ENCODE results near the gene SNX24.

The SNX24 gene

DNA sequence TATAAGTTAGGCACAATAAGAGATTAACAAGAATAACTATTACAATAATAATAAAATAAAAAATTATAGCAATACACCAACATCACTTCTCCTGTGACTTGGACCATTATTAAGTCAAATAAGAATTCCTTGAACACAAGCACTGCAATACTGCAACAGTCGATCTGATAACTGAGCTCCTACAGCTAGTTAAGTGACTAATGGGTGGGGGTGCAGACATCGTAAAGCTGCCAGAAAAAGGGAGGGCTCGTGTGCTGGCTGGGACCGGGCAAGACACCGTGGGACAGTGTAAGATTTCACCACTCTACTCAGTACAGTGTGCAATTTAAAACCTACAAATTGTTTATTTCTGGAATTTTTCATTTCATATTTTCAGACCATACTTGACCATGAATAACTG, 78.8 kb downstream of the SNX24 start:
- no peak overlapping the region for H3K4me3 ChIP-seq (replicated peaks; ENCODE audit: low read depth, low read length)
- no peak for DNase-seq (ENCODE audit: extremely low read depth, low read depth)
- no peak for TF ChIP-seq CTCF (IDR thresholded peaks at IDR 0.05; ENCODE audit: low read depth, low read length, missing control alignments)

GRCh38 chr5:122924719-122925395, 79.4 kb downstream of the SNX24 start:
- no peak for DNase-seq (ENCODE audit: extremely low read depth, low read depth)
- TF ChIP-seq CTCF (IDR thresholded peaks at IDR 0.05; ENCODE audit: low read depth, low read length, missing control alignments), result no peak
- H3K4me3 ChIP-seq (replicated peaks; ENCODE audit: low read depth, low read length), result no peak overlapping the region

- DNase-seq (ENCODE audit: extremely low read depth, low read depth), result no peak
- no peak for TF ChIP-seq CTCF (IDR thresholded peaks at IDR 0.05; ENCODE audit: low read depth, low read length, missing control alignments)
- H3K4me3 ChIP-seq (replicated peaks; ENCODE audit: low read depth, low read length), result no peak overlapping the region
These were observed 83.6 kb downstream of the SNX24 start for GRCh38 chr5:122929001-122929400.

- TF ChIP-seq CTCF (IDR thresholded peaks at IDR 0.05; ENCODE audit: low read depth, low read length, missing control alignments), result no peak
- H3K4me3 ChIP-seq (replicated peaks; ENCODE audit: low read depth, low read length), result no peak overlapping the region
- DNase-seq (ENCODE audit: extremely low read depth, low read depth), result no peak
These were observed 84.6 kb downstream of the SNX24 start for GRCh38 chr5:122929980-122930379.

DNA sequence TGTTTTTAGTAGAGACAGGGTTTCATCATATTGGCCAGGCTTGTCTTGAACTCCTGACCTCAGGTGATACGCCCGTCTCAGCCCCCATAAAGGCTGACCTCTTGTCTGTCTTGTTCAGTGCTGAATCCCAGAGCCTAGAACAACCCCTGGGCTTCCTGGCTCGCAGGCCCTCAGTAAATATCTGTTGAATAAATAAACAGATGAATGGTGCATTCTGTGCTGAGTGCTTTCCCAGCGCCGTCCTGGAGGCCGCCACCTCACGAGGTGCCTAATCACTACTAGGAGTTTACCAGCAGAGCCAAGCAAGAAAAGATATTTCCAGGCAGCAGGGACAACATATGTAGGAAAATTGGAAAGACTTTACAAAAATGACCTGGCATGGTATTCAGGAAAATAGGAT, 88.5 kb downstream of the SNX24 start:
- TF ChIP-seq CTCF (IDR thresholded peaks at IDR 0.05; ENCODE audit: low read depth, low read length, missing control alignments), result no peak
- H3K4me3 ChIP-seq (replicated peaks; ENCODE audit: low read depth, low read length), result no peak overlapping the region
- DNase-seq (ENCODE audit: extremely low read depth, low read depth), result no peak

DNA sequence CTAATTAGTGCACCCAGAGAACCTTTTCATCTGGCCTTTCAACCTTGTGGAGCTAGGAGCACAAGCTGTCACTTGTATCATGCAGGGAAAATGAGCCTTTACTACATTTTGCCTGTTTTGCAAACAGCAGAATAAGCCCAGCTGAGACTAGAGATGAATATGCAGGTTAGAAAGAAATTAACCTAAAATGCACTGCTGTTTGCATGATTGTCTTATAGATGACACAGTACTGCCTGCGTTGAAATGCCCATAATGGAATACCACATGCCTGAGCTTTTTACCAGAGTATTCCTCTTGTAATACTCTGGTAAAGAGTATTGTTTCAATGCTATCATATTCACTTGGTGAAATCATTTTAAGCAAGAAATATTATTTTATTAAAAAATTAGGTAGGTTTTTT, 90.7 kb downstream of the SNX24 start:
- DNase-seq (ENCODE audit: extremely low read depth, low read depth), result no peak
- no peak for TF ChIP-seq CTCF (IDR thresholded peaks at IDR 0.05; ENCODE audit: low read depth, low read length, missing control alignments)
- H3K4me3 ChIP-seq (replicated peaks; ENCODE audit: low read depth, low read length), result no peak overlapping the region

GRCh38 chr5:122937914-122938313, 92.5 kb downstream of the SNX24 start:
- no peak overlapping the region for H3K4me3 ChIP-seq (replicated peaks; ENCODE audit: low read depth, low read length)
- DNase-seq (ENCODE audit: extremely low read depth, low read depth), result no peak
- TF ChIP-seq CTCF (IDR thresholded peaks at IDR 0.05; ENCODE audit: low read depth, low read length, missing control alignments), result no peak

Data from HFF-Myc (cell line).